Upper lobe of left lung (tissue), 4 donors: Measurements from ENCODE around the gene CPNE8.

Experiments
- CTCF ChIP-seq, 6 experiments: fragments of 450-650 bp in 4 of 6; fragments of 200-600 bp in 2 of 6; sonication (generic) in 2 of 6; IDR thresholded peaks; one replicate each; pipeline ENCODE4 v1.5.1; 2016 to 2019; ENCODE audit warnings: antibody characterized with exemption in 6 of 6
- POLR2A ChIP-seq, 4 donors: fragments of 450-650 bp; IDR thresholded peaks; one replicate each; pipeline ENCODE4 v1.5.1; 2016 to 2017; ENCODE audit warnings: antibody characterized with exemption in 4 of 4, mild to moderate bottlenecking in 2 of 4
- POLR2AphosphoS5 ChIP-seq, 2 donors: sonication (generic); formaldehyde crosslinking; IDR thresholded peaks; one replicate each; pipeline ENCODE4 v1.5.1; 2017; ENCODE audit warnings: antibody characterized with exemption in 2 of 2

GRCh38 chr12:38886931-38887330 lies 18.5 kb downstream of the CPNE8 start:
- TF ChIP-seq CTCF (IDR thresholded peaks at IDR 0.05) (no peak), POLR2AphosphoS5 (IDR thresholded peaks at IDR 0.05) (no peak), POLR2A (IDR thresholded peaks at IDR 0.05) (no peak)
